Stimulated activated CD4-positive, alpha-beta T cell treated with anti-CD3 and anti-CD28 coated beads, TNF-alpha, amount 100 ng/mL, for 48 hours (primary cell): ENCODE results near the gene MEGF8.
A peak's percentile ranks its signal among the peaks of the same experiment; 100 is the strongest.
"Not testable (repeated sequence)": the region's sequence is repeated elsewhere in the genome, so short reads cannot be mapped to it uniquely, and the experiment has no call there.

Experiments
- DNase-seq, 3 donors: peaks; one replicate each; pipeline ENCODE4 v3.0.0-alpha.2; 2020; ENCODE audit warnings: low read depth in 3 of 3

MEGF8 gene

DNA sequence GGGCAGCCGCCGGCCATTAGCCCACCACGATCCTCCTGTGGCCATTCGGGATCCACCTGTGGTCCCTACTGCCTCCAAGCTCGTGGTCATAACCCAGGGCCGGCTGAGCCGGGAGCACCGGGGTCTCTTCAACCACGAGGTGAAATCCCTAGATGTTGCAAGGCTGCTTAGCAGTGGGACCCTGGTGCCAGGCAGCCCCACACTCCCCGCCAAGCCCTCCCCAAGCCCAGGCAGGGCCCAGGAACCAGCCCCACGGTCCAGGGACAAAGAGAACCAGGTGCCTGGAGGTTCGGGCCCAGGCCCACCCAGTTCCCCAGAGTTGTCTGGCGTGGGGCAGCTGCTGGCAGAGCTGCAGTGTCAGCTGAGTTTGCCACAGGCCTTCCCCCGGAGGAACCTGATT lies 15.7 kb upstream of the MEGF8 start:
- DNase-seq: no peak

DNA sequence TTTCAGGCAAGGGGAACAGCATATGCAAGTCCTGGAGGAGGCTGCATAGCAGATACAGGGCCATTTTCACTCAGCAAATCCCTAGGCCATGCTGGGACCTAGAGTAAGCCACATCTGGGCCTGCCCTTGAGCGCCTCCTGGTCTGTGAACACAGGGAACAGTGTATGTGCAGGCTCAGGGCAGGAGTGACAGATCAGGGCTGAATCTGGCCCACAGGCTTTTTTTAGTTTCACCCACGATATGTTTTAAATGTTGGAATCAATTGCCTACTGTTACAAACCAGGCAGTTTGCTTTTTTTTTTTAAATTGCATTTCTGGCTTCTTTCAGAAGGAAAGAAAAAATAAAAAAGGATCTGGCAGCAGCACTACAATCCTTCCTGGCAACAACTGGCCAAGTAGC lies 13.8 kb upstream of the MEGF8 start:
- DNase-seq: no peak

DNA sequence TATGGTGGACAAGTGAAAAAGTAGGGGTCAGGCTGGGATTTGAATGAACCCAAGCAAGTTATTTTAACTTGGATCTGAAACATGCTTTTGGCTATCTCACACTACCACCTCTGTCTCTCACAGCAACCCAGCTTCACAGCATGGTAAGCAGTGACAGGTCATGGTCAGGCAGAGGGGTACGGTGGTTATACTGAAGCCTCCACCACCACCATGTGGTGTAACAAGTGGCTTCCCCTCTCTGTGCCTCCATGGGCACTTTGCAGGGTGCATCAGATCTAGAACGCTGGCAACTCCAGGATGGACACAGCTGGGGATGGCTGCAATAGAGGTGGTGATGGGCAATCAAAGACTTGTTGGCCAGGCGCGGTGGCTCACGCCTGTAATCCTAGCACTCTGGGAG lies 13.1 kb upstream of the MEGF8 start:
- DNase-seq: no peak

DNA sequence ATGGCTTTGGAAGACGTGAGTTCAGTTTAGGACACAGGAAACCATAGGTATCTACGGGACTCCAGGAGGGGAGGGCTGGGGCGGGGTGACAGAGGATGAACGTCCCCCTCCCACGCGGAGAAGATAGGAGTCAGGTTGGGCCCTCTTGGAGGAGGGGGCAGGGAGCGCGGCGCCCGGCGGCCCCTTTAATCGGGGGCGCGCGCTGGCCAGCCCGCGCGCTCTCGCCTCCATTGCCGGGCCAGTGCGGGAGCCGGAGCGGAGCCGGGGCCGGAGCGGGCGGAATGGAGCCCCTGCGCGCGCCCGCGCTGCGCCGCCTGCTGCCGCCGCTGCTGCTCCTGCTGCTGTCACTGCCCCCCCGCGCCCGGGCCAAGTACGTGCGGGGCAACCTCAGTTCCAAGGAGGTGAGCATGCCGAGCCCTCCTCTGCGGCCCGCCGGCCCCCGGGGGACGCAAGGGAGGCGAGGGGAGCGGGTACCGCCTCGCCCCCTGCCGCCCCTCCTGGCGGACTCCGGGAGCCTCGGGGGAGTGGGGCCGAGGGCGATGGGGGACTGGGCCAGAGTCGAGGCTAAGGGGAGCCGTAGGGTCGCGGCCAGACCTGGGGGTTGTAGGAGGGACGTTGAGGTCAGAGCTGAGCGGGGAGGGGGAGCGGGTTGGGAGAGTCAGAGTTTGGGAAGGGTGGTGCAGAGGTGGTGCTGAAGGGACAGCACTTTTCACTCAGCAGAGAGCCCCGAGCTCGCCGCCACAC lies 12.2 kb upstream of the MEGF8 start, which contains the start of gene TMEM145:
TSS of gene TMEM145 (plus strand) at position 214 of the 744 bp plus-strand sequence. CDS start at position 282, 68 bp downstream.
- DNase-seq: no peak

DNA sequence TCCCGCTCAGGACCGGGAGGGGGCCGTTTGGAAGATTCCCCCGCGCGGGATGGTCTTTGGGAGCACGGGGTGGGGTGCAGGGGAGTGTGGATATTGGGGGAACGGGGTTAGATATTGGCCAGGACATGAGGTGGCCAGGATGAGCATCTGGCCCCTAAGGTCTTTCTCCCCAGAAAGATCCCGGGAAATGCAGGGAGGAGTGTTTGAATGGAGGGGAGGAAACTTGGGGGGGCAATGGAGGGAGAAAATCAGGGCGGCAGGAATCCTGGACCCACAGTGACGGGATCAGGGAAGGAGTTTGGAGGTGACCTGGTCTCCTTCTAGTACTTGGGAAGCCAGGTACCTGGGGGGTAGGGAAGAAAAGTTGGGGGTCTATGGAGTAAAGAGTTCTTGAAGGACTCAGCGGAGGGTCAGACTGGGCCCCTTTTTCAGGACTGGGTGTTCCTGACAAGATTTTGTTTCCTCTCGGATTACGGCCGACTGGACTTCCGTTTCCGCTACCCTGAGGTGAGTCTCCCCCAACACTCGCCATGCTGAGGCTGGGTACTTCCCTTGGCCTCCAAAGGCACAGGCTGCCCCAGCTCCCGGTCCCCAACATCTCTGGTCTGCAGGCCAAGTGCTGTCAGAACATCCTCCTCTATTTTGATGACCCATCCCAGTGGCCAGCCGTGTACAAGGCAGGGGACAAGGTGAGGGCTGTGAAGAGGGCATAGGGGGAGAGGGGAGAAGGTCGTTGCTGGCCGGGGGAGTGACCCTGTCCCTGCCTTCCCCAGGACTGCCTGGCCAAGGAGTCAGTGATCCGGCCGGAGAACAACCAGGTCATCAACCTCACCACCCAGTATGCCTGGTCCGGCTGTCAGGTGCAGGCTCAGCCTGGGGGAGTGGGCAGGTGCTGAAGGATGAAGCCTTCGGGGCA lies 11.3 kb upstream of the MEGF8 start:
- DNase-seq: no peak

DNA sequence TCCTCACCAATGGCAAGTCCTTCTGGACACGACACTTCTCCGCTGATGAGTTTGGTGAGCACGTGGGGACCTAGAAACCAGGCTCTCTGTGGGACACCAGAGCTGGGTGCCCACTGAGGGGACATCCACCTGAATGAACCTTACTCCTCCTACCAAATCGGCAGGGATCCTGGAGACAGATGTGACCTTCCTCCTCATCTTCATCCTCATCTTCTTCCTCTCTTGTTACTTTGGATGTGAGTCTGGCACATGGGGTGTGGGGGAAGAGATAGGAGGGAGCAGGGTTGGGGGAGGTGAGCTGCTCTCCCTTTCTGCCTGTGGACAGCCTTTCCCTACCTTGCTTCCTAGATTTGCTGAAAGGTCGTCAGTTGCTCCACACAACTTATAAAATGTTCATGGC lies 10.4 kb upstream of the MEGF8 start:
- no peak for DNase-seq

DNA sequence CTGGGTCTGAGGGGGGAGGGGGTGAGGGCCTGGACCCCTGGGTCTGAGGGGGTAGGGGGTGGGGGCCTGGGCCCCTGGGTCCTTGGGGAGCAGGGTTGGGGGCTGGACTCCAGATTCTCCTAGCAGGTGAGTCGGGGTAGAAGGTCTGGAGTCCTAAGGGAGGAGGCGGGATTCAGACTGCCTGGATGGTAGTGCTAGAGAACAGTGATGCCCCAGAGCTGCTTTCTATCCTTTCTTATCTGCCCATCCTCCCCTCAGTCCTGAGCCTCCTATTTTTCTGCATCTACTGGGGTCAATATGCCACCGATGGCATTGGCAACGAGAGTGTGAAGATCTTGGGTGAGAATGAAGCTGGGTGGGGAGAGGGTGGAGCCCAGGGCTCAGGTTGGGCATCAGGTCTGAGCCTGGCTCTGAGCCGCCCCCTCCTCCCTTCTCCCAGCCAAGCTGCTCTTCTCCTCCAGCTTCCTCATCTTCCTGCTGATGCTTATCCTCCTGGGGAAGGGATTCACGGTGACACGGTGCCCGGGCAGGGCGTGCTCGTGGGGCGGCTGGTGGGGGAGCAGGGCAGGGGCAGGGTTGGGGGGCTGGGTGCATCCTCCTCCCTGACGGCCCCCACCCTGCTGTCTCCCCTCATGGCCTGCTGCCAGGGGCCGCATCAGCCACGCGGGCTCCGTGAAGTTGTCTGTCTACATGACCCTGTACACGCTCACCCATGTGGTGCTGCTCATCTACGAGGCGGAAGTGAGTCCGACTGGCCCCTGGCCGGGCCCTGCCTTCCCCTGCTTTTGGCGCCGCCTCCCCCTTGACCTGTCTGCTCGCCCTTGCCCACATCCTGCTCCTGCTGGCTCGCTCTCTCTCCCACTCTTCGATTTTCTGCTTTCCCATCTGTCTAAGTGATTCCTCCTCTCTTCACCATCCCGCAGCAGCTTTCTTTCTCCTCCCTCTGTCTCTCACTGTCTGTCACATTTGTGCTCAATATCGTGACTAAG lies 8.9 kb upstream of the MEGF8 start:
- no peak for DNase-seq

DNA sequence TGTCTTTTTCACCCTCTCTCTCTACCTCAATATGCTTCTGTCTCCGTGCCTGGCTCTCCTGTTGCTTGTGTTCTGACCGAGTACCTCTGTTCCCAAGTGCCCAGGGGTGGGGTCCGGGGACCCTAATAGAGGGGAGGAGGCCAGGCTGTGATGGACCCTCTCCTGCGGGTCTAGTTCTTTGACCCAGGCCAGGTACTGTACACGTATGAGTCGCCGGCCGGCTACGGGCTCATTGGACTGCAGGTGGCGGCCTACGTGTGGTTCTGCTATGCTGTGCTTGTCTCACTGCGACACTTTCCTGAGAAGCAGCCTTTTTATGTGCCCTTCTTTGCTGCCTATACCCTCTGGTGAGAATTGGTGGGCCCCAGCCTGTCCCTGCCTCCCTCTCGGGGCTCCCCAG lies 7.9 kb upstream of the MEGF8 start:
- DNase-seq: no peak

DNA sequence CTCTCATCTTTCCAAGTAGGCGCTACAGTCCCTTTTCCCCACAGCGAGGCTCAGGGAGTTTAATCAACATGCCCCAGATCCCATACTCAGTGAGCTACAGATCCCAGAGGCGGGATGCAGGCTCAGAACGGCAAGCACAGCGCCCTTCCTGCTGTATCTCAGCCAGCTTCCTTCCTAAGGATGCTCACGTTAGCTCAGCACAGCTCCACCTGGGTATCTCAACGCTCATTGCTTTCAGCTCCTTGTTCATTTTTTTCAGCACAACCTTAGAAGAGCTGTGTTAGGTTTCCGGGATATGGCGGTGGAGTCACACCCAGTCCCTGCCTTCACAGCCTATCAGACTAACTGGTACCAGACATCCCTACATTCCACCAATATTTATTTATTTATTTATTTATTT lies 3.1 kb upstream of the MEGF8 start:
- DNase-seq: no peak

DNA sequence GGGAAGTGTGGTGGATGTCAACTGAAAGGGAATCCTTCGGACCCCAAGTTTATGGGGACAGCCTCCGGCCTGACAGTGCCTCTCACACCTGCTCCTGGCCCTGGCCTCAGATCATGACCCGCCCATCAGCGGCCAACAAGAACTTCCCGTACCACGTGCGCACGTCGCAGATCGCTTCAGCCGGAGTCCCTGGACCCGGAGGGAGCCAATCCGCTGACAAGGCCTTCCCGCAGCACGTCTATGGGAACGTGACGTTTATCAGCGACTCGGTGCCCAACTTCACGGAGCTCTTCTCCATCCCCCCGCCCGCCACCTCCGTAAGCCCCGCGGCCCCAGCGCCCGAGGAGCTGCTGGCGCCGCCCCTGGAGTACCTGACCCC lies 2.0 kb upstream of the MEGF8 start:
- DNase-seq: no peak

DNA sequence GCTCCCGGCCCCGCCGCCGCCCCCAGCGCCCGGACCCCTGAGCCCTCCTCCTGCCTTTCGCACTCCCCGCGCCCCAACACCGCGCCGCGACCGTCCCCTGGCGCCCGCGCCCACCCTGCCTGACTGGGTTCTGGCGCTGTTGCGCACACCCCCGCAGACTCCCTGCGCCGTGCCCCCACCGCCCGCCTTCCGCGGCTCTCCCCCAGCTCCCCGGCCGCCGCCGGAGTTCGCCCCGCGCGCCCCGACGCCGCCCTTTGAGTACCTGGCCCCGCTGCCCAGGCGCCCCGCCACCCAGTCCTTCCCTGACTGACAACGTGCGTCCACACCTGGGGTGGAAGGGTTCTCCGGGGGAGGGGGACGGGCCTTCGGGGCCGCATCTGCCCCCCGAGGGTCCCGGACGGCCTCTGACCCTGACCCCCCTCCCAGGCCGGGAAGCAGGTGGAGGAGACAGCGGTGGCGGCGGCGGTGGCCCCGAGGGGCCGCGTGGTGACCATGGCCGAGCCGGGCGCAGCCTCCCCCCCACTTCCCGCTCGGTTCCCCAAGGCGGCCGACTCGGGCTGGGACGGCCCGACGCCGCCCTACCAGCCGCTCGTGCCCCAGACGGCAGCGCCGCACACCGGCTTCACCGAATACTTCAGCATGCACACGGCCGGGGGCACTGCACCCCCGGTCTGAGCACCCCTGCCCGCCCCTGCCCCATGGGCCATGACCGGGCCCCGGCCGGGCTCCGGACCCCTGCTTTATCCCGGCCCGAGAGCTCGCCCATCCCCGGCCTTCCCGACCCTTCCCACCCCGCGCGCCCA lies 1.4 kb upstream of the MEGF8 start:
- peak in 1 of 3 donors; percentile 14 for DNase-seq

DNA sequence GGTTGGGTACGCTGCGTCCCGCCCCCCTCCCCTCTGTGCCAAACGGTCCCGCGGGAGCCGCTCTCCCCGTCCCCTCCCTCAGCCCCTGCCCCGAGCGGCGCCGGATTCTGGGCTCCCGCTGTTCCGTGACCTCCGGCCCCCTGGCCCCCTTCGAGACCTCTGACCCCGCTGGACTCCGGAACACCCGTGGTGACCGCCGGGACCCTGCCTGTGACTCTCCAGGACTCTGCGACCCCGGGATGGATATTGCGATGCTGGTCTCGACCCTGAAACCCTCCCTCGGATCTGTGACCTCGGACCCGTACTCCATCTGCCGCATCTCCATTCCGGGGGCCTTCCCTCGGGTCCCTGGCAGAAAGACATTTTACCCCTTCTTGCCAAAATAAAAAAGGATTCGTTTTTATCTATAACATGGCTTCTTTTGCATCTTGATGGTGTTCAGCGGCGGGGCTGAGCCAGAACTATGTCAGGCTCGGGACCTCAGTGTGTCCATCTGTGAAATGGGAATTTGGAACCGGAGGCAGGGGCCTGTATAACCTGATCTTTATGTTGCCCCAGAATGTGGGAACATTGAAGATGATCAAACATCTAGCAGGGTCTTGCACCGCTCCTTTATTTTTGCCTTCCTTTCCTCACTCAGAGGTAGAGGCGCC lies 654 bp upstream of the MEGF8 start:
- no peak for DNase-seq

DNA sequence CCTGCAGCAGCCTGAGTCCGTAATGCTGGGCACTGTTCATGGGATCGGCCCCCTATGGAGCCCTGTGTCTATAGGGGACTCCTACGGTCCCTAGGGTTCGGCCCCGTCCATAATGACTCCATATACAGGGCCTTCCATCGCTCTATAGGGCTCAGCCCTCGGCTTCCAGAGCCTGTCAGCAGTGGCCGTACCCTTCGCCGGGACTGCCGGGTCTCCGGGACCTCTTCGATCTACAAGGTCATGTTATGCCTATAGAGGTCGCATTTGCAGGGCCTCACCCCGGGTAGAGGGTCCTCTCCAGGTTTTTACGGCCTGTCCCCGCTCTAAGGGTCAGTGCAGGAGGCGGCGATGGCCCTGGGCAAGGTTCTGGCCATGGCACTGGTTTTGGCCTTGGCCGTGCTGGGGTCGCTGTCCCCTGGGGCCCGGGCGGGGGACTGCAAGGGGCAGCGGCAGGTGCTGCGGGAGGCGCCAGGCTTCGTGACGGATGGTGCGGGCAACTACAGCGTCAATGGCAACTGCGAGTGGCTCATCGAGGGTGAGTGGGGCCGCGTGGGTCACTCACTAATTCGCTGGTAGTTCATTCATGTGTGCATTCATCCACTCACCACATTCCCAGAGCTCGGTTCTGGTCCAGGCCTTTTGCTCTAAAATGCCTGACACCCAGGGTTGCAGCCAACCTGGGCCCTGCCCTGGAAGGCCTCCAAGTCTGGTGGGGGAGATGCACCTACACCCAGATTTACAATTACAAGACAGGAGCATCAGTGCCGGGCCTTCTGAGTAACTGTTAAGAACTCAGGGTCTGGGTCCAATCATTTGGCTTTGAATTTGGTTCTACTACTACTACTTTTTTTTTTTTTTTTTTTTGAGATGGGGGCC lies 699 bp downstream of the MEGF8 start:
- DNase-seq: no peak

DNA sequence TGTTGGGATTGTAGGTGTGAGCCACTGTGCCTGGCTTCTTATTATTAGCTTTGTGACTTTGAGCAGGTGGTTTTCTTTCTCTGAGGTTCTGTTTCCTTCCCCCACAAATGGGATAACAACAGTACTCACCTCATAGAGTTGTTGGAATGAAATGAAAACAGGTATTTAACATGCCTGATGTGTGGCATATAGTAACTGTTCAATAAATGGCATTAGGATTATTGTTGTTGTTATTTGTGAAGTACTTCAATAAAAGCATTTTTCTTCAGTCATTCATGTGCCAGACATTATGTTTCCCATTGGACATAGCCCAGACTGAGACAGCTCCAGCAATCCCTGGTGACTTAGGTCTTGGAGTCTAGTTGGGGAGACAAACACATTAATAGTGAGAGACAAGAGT lies 1.5 kb downstream of the MEGF8 start:
- no peak for DNase-seq

DNA sequence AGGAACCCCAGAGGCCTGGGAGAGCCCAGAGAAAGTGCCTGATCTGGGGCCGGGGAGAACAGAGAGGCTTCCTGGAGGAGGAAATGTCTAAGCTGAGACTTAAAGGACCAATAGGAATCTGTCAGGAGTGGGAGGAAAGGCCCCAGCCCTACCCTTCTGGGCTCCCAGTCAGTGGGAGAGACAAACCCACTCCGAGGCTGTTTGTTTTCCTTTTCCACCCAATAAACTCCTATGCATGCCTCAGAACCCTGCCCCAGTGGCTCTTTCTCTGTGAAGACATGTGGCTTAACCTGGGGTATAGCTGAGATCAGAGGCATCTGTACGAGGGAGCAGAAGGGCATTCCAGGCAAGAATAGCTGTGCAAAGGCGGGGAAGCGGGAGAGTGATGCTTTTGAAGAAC lies 1.9 kb downstream of the MEGF8 start:
- no peak for DNase-seq

DNA sequence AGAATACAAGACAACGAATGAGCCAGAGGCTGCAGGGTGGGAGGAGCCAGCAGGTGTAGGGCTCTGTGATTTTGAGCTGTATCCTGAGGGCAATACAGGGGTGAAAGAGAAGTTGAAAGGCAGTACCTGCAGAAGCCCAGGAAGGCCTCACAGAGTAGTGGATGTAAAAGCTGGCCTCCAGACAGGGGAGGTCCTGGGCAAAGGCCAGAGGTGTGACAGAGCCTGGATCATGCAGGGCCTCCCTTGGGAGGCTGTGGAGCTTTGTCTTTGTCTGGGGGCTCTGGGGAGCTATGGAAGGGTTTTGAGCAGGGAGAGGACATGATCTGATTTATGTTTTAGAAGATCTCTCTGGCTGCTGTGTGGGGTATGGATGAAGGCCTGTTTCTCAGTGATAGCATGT lies 2.7 kb downstream of the MEGF8 start:
- no peak for DNase-seq

DNA sequence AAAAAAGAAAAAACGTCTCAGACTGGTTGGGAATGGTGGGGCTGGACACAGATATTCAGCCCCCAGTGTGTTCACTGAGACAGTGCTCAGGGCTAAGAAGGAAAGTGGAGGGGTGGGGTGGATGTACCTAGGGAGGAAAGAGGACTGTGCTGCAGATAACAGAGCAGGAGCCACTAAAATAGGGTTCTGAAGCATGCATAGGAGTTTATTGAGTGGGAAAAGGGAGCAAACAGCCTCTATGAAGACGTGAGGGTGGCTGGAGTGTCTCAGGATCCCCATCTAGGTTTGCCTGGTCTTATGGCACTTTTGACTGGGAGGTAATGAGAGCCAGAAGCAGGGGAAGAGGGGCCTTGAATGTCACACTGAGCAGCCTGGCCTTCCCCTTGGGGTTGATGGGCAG lies 3.4 kb downstream of the MEGF8 start:
- DNase-seq: no peak

DNA sequence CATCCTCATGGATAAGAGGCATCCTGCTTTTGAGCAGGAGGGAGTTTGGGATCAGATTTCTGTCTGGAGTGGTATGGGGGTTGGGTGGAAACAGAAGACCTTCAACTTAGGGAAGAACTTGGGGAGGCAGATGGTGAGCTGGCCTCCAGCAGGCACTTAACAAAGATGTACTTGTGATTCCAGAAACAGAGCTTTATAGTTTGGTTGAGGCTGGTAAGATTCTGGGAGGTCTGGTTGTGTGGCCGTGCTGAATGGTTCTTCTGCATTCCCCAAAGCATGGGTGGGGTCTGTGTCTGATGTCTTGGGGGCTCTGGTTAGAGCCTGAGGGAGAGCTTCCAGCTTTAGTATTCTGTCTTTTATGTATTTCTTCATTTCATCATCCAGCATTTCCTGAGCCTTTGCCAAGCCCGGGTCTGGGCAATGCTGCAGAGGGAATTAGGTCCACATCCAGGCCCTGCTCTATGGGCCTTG lies 4.8 kb downstream of the MEGF8 start:
- DNase-seq: no peak

DNA sequence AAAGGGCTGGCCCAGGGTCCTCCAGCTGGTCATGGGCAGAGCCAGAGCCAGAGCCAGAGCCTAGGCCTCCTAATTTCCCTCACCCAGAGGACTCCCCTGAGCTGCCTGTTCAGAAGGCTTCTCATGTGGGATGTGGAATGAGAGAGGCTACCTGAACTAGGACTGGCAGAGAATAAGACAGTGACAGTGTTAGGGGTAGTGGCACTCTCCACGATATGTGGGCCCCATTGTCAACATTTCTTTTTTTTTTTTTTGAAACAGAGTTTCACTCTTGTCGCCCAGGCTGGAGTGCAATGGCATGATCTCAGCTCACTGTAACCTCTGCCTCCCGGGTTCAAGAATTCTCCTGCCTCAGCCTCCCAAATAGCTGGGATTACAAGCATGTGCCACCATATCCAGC lies 5.9 kb downstream of the MEGF8 start:
- DNase-seq: not testable (repeated sequence)
